IPS DF 4.7 (cell line): ENCODE measurements around the gene PRKCG.

Source experiments
- DNase-seq: peaks from one replicate; pipeline ENCODE4 v3.0.0-alpha.2; 2013; ENCODE audit warnings: low spot score; ENCODE audit errors: extremely low read depth

Gene PRKCG

GRCh38 chr19:53871454-53871853, 10.5 kb upstream of the PRKCG start:
- no peak for DNase-seq

DNA sequence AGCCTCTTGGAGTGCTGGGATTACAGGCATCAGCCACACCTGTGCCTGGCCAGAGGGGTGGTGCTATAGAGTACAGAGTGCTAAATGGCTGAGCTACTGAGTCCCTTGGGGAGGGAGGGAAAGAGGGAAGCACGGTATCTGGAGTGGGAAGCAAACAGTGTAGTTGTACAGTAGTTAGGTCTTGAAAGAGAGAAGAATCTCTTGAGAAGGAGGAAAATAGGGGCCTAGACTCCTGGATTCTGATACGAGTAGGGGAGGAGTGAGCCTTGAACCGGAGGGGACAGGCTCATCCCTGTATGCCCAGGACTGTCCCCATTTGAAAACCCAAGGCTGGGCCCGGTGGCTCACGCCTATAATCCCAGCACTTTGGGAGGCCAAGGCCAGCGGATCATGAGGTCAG, 9.2 kb upstream of the PRKCG start:
- no peak for DNase-seq

- no peak for DNase-seq
Measured at GRCh38 chr19:53873773-53874605, 8.0 kb upstream of the PRKCG start.

DNA sequence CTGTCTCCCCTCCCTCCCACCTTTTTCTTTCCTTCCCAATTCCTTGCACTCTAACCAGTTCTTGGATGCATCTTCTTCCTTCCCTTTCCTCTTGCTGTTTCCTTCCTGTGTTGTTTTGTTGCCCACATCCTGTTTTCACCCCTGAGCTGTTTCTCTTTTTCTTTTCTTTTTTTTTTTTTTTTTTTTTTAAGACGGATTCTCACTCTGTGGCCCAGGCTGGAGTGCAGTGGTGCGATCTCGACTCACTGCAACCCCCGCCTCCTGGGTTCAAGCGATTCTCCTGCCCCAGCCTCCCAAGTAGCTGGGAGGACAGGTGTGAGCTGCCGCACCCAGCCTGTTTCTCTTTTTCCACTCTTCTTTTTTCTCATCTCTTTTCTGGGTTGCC, 7.4 kb upstream of the PRKCG start:
- DNase-seq: no peak

GRCh38 chr19:53875602-53876325, 6.2 kb upstream of the PRKCG start:
- no peak for DNase-seq

DNA sequence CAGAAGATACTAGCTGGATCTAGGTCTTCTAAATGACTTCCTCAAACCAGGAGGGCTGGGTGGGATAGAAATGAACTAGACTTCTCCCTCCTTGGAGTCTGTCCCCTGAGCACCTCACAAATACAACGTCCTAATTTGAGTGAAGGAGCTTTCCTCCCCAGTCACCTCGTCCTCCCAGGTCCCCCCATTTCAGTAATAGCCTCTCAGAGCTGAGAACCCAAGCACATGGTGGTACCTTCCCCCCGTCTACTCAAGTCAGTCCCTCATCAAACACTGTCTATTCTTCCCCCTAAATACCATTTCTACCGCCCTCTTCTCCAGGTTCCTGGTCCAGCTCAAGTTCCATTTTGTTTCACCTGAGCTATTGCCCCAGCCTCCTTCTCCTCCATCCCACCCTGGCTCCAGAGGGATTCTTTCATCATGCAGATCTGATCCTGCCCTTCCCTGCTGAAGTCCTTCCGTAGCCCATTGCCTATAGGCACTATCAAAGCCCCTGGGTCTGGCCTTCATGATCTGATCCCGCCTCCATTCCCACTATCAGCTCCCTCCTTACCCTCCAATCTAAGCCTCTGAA, 5.3 kb upstream of the PRKCG start:
- DNase-seq: no peak

GRCh38 chr19:53877361-53877766, 4.6 kb upstream of the PRKCG start:
- no peak for DNase-seq

DNA sequence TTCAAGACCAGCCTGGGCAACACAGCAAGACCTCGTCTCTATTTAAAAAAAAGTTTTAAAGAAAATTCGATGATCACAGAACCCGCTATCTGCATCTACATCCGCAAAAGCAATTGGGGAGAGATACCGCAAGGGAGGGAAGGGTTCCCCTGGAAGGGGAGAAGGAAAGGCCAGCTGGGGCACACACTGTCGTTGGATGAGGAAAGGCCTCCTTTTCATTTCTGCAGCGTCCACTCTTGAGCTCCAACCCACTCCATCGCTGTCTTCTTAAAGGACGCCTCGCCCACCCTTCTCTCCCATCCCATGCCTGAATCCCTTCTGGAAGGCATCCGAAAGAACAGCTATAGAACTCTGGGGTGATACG, 3.2 kb upstream of the PRKCG start:
- DNase-seq: no peak

- DNase-seq: no peak
Measured at GRCh38 chr19:53879140-53880081, 2.6 kb upstream of the PRKCG start.

DNA sequence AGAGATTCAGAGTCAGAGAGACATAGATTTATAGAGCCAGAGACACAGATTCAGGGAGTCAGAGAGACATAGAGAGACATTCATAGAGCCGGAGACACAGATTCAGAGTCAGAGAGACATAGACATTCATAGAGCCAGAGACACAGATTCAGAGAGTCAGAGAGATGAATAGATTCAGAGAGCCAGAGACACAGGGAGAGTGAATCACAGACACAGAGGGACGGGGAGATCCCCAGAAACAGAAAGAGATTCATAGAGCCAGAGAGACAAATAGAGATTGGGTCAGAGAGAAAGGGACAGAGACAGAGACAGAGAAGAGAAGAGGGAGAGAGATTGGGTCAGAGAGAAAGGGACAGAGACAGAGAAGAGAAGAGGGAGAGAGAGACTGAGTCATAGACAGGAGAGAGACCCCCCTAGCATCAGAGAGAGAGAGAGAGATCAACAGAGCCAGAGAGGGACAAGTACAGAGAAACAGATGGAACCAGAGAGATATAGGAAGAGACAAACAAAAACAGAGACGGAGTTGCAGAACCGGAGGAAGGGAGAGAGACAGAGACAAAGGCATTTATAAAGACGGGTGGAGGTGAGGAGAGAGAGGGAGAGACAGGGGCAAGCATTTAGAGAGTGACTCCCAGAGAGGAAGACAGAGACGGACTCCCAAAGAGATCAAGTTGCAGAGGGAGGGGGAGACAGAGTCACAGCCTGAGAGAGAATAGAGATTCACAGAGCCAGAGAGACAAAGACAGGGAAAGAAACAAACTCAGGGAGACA, 1.1 kb upstream of the PRKCG start:
- DNase-seq: no peak

DNA sequence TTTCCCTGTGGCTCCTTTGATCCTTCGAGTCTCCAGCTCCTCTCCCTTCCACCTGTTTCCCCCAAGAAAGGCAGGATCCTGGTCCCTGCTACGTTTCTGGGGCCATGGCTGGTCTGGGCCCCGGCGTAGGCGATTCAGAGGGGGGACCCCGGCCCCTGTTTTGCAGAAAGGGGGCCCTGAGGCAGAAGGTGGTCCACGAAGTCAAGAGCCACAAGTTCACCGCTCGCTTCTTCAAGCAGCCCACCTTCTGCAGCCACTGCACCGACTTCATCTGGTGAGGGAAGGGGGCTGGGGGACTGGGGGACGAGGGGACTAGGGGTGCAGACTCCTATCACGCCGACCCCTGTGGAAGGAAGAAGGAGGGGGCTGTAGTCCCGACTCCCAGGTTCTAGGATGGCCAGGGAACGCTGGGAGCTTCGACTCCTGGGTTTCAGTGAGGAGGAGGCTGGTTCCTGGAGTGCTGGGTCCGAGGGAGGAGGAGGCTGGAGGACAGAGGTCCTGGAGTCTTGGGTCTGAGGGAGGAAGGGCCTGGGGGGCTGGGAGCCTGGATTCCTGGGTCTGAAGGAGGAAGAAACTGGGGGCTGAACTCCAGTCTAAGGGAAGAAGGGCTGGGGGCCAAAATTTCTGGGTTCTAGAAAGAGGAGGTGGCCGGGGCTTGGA, 524 bp downstream of the PRKCG start:
- DNase-seq: no peak

- no peak for DNase-seq
Measured at GRCh38 chr19:53883231-53883661, 1.2 kb downstream of the PRKCG start.

DNA sequence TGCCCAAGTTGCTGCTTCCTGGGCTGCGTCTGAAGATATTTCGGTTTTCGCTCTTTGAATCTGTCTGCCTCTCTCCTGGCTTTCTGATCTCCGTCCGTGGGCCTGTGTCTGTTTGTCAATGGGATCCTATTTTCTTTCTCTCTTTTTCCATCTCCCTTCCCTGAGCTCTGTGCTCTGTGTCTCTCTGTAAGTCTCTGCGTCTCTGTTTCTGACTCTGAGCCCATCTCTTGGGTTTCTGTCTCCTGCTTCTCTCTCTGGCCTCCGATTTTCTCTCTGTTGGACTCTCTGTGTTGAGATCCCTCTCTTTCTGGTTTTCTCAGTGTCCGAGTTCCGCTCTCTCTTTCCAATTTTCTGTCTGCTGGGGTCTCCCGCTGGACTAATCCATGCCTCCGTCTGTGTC, 1.7 kb downstream of the PRKCG start:
- DNase-seq: no peak

- DNase-seq: no peak
Measured at GRCh38 chr19:53884256-53884655, 2.3 kb downstream of the PRKCG start.

GRCh38 chr19:53885036-53885435, 3.0 kb downstream of the PRKCG start:
- DNase-seq: no peak

DNA sequence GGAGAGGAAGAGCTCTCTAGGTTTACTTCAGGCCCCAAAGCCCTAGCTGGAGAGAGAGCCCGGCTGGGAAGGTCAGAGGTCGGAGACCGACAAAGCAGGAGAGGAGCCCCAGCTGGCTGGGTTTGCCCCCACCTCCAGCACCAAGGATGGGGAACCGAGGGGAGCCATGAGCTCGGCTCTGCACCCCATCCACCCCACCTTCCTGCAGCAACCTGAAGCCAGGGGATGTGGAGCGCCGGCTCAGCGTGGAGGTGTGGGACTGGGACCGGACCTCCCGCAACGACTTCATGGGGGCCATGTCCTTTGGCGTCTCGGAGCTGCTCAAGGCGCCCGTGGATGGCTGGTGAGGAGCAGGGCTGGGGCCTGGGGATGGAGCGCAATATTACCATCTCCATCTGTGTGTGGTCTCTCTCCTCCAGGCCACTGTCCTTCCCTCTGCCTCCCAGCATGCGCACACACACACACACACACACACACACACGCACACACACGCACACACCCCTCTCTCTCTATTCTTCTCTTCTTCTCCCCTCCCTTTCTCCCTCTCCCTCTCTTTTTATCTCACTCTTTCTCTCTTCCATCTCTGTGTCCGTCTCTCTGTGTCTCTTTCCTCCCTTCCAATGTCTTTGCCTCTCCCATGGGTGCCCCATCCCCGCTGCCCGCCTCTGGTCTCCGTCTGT, 10.4 kb downstream of the PRKCG start:
- no peak for DNase-seq

GRCh38 chr19:53892981-53893325, 11.0 kb downstream of the PRKCG start:
- no peak for DNase-seq

DNA sequence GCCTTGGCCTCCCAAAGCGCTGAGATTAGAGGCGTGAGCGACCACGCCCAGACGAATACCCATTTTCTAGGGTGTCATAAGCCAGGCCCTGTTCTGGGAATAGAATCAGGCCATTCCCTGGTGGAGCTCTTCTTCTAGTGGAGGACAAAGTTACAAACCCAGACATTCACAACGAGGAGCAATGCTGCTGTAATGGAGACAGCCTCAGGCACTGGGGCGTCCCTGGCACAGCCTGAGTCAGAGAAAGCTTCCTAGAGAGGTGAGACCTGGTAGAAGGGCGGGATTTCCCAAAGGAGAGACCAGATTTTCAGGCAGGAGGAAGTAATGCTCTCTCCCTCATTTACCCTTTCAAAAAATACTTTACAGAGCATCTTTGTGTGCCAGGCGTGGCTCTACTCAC, 12.7 kb downstream of the PRKCG start:
- no peak for DNase-seq

DNA sequence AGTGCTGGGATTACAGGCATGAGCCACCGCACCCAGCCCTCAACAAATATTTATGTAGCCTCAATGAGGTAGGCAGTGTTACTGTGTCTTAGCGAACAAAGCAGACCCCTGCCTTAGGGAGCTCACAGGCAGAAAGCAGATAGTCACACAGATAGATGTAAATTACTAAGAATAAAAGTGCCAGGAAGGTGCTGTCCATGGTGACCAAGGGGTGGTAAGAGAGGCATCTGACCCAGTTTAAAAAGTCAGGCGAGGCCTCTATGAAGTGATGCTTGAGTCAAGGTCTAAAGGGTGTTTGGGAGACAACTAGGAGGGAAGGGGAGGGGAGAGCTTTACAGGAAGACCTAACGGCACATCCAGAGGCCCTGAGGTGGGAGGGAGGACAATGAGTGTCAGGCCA, 14.7 kb downstream of the PRKCG start:
- no peak for DNase-seq

DNA sequence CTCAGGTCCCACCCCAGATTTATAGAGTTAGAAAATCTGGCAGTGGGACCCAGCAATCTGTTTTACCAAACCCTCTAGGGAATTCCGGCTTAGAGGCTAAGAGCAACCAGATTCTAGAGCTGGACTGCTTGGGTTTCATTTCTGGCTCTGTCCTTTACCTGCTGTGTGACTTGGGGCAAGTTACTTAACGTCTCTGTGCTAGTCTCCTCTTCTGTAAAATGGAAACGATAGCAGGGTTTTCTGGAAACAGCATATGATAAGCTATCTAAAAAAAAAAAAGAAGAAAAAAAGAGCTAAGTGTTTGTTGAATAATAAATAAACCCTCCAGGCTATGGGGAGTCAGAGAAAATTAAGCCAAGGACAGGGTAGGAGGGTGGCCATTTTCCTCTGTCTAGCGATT, 15.5 kb downstream of the PRKCG start:
- no peak for DNase-seq
